H1 (cell line): ENCODE results near the gene RNF31. TPM values are rescaled to one million over a fixed set of nuclear protein-coding genes. Genes with fewer than 3 reads are reported as not detected.

ENCODE experiments used
- CTCF ChIA-PET: fragments of 300-600 bp; sonication (Branson Sonifier 250); formaldehyde crosslinking; loops from one replicate; lab custom pipeline; 2021; ENCODE audit not compliant: partially characterized antibody; lab: Charles Lee
- POLR2A ChIA-PET: fragments of 300-600 bp; sonication (Branson Sonifier 250); formaldehyde crosslinking; loops from one replicate; lab custom pipeline; 2021; ENCODE audit warnings: inconsistent platforms; ENCODE audit not compliant: partially characterized antibody; lab: Charles Lee
- DNase-seq, 2 experiments: peaks; one replicate each; pipeline versions ENCODE4 v3.0.0 to v3.0.0-alpha.2; 2010 to 2022; ENCODE audit warnings: low spot score in 2 of 2, low read depth in 1 of 2, mixed read lengths in 1 of 2
- FAIRE-seq: peaks from 2 replicates; lab custom pipeline; 2011; peaks lifted over from hg19 to GRCh38; lab: Jason Lieb, UNC
- H2AFZ ChIP-seq: 2 replicates; pipeline ENCODE4 v1.8.1; 2012; ENCODE audit warnings: low read length, inconsistent platforms
- H2AK5ac ChIP-seq: 2 replicates; pipeline ENCODE4 v1.6.1; 2013; ENCODE audit warnings: low read depth, low read length
- H2BK120ac ChIP-seq: replicated peaks from 2 replicates; pipeline ENCODE3; 2013; ENCODE audit warnings: low read depth, low read length, inconsistent platforms
- H2BK12ac ChIP-seq: 2 replicates; pipeline ENCODE4 v1.6.1; 2013; ENCODE audit warnings: low read depth, low read length
- H2BK15ac ChIP-seq: 2 replicates; pipeline ENCODE4 v1.6.1; 2013; ENCODE audit warnings: low read length
- H2BK20ac ChIP-seq: 2 replicates; pipeline ENCODE4 v1.6.1; 2013; ENCODE audit warnings: low read length
- H2BK5ac ChIP-seq: 2 replicates; pipeline ENCODE4 v1.6.1; 2013; ENCODE audit warnings: low read depth, low read length
- H3K14ac ChIP-seq: 2 replicates; pipeline ENCODE4 v1.6.1; 2013; ENCODE audit warnings: inconsistent platforms; ENCODE audit not compliant: insufficient read length
- H3K18ac ChIP-seq: 2 replicates; pipeline ENCODE4 v1.6.1; 2013; ENCODE audit warnings: low read length; ENCODE audit errors: extremely low read depth
- H3K23ac ChIP-seq: 2 replicates; pipeline ENCODE4 v1.6.1; 2013; ENCODE audit warnings: inconsistent platforms; ENCODE audit not compliant: insufficient read length
- H3K23me2 ChIP-seq: 2 replicates; pipeline ENCODE4 v1.6.1; 2013; ENCODE audit warnings: low read depth, low read length
- H3K27ac ChIP-seq: 2 replicates; pipeline ENCODE4 v1.6.1; 2011; ENCODE audit warnings: low read depth, low read length, inconsistent platforms
- H3K27me3 ChIP-seq, 4 experiments: replicated peaks in 1 of 4; 1 replicate in 1 of 4; 2 replicates in 3 of 4; pipeline versions ENCODE4 v1.6.1 to v1.8.1; 2011 to 2013; ENCODE audit warnings: low read length in 3 of 4, mild to moderate bottlenecking in 3 of 4, inconsistent platforms in 2 of 4, mixed read lengths in 2 of 4, moderate library complexity in 1 of 4; ENCODE audit not compliant: control insufficient read depth in 3 of 4, insufficient read depth in 3 of 4; ENCODE audit errors: extremely low read depth in 1 of 4
- H3K36me3 ChIP-seq, 4 experiments: 2 replicates each; pipeline versions ENCODE4 v1.6.1 to v1.8.1; 2011 to 2013; ENCODE audit warnings: mild to moderate bottlenecking in 4 of 4, low read length in 3 of 4, moderate library complexity in 2 of 4, control low read depth in 1 of 4, inconsistent platforms in 1 of 4; ENCODE audit not compliant: insufficient read depth in 4 of 4, control insufficient read depth in 2 of 4
- H3K4ac ChIP-seq: replicated peaks from 2 replicates; pipeline ENCODE3; 2013; ENCODE audit warnings: low read length, low read depth, mixed read lengths, inconsistent platforms; ENCODE audit not compliant: insufficient read length
- H3K4me1 ChIP-seq, 4 experiments: replicated peaks in 1 of 4; 1 replicate in 1 of 4; 2 replicates in 3 of 4; pipeline versions ENCODE4 v1.6.1 to v1.8.1; 2011 to 2013; ENCODE audit warnings: low read length in 3 of 4, inconsistent platforms in 2 of 4, mixed read lengths in 1 of 4; ENCODE audit not compliant: insufficient read depth in 4 of 4, control insufficient read depth in 3 of 4
- H3K4me2 ChIP-seq, 2 experiments: 2 replicates each; pipeline versions ENCODE4 v1.6.1 to v1.8.1; 2011 to 2013; ENCODE audit warnings: low read depth in 2 of 2, low read length in 2 of 2, control low read depth in 1 of 2, inconsistent platforms in 1 of 2, mild to moderate bottlenecking in 1 of 2; ENCODE audit not compliant: insufficient read depth in 1 of 2
- H3K4me3 ChIP-seq, 4 experiments: fragments of 200-600, 300-600 bp in 1 of 4; sonication (generic), shearing (Covaris generic), sonication (Bioruptor Twin) in 1 of 4; 2 replicates each; pipeline versions ENCODE4 v1.5.1 to v1.8.1; 2011 to 2016; ENCODE audit warnings: low read length in 4 of 4, low read depth in 3 of 4, control low read depth in 2 of 4, inconsistent platforms in 2 of 4, mild to moderate bottlenecking in 2 of 4, mixed read lengths in 1 of 4, moderate library complexity in 1 of 4; ENCODE audit not compliant: insufficient read depth in 2 of 4; ENCODE audit errors: extremely low read depth in 1 of 4
- H3K56ac ChIP-seq: replicated peaks from 2 replicates; pipeline ENCODE3; 2013; ENCODE audit warnings: low read depth, mild to moderate bottlenecking, mixed read lengths, low read length, inconsistent platforms; ENCODE audit not compliant: insufficient read length
- H3K79me1 ChIP-seq: 2 replicates; pipeline ENCODE4 v1.6.1; 2013; ENCODE audit warnings: low read depth, low read length, control low read depth
- H3K79me2 ChIP-seq, 2 experiments: 2 replicates each; pipeline versions ENCODE4 v1.6.1 to v1.8.1; 2012 to 2013; ENCODE audit warnings: low read length in 2 of 2, mild to moderate bottlenecking in 2 of 2, inconsistent platforms in 1 of 2; ENCODE audit not compliant: insufficient read depth in 2 of 2, control insufficient read depth in 1 of 2
- H3K9ac ChIP-seq, 4 experiments: replicated peaks in 1 of 4; 1 replicate in 1 of 4; 2 replicates in 3 of 4; pipeline versions ENCODE4 v1.6.1 to v1.8.1; 2011 to 2013; ENCODE audit warnings: low read depth in 3 of 4, low read length in 3 of 4, control low read depth in 2 of 4, mild to moderate bottlenecking in 2 of 4, moderate library complexity in 2 of 4, inconsistent platforms in 1 of 4; ENCODE audit errors: extremely low read depth in 1 of 4
- H3K9me3 ChIP-seq, 2 experiments: 2 replicates each; pipeline versions ENCODE4 v1.6.1 to v1.8.1; 2012 to 2013; ENCODE audit warnings: mild to moderate bottlenecking in 2 of 2, moderate library complexity in 2 of 2, control low read depth in 1 of 2, inconsistent platforms in 1 of 2, low read depth in 1 of 2, low read length in 1 of 2, mixed read lengths in 1 of 2; ENCODE audit not compliant: insufficient read depth in 2 of 2
- H4K20me1 ChIP-seq, 2 experiments: replicated peaks in 1 of 2; 2 replicates each; pipeline versions ENCODE3 to v1.8.1; 2011 to 2013; ENCODE audit warnings: inconsistent platforms in 2 of 2, low read length in 2 of 2, mild to moderate bottlenecking in 1 of 2; ENCODE audit not compliant: insufficient read depth in 2 of 2, control insufficient read depth in 1 of 2
- H4K5ac ChIP-seq: 2 replicates; pipeline ENCODE4 v1.6.1; 2013; ENCODE audit warnings: low read length, low read depth, mixed read lengths, inconsistent platforms; ENCODE audit not compliant: insufficient read length
- H4K8ac ChIP-seq: 2 replicates; pipeline ENCODE4 v1.8.0; 2013; ENCODE audit warnings: mild to moderate bottlenecking, moderate library complexity, low read length, inconsistent platforms; ENCODE audit not compliant: insufficient read depth; ENCODE audit errors: extremely low read depth
- H4K91ac ChIP-seq: replicated peaks from 2 replicates; pipeline ENCODE3; 2013; ENCODE audit warnings: low read length, mixed read lengths, inconsistent platforms; ENCODE audit not compliant: insufficient read length
- ASH2L ChIP-seq: fragments of 200-600, 300-600 bp; sonication (generic); IDR thresholded peaks from one replicate; pipeline ENCODE4 v1.7.1; 2017; ENCODE audit warnings: low read length
- CBX8 ChIP-seq: fragments of 300-800, 300-1000 bp; sonication (generic); IDR thresholded peaks from 2 replicates; pipeline ENCODE4 v1.7.1; 2016; ENCODE audit warnings: low read depth, low read length, borderline replicate concordance
- MAFK ChIP-seq: IDR thresholded peaks from 2 replicates; pipeline ENCODE4 v1.6.1; 2012; ENCODE audit warnings: low read depth, mild to moderate bottlenecking, improper control_type of control experiment, low read length
- MAX ChIP-seq: IDR thresholded peaks from 2 replicates; pipeline ENCODE4 v1.6.1; 2012; ENCODE audit warnings: inconsistent platforms
- NRF1 ChIP-seq: IDR thresholded peaks from 2 replicates; pipeline ENCODE4 v1.6.1; 2011; ENCODE audit warnings: mild to moderate bottlenecking, low read depth, low read length, improper control_type of control experiment
- SP4 ChIP-seq: IDR thresholded peaks from 2 replicates; pipeline ENCODE4 v1.6.1; 2012; ENCODE audit warnings: low read length, inconsistent platforms
- TCF12 ChIP-seq: IDR thresholded peaks from 2 replicates; pipeline ENCODE4 v1.6.1; 2011; ENCODE audit warnings: low read depth, mild to moderate bottlenecking, low read length
- WGBS, 2 experiments: shearing (Covaris generic) in 1 of 2; methylation state at CpG; one replicate each; pipeline versions ENCODE4 v1.1.6 to v1.1.7; 2013 to 2015; ENCODE audit warnings: low lambda C conversion rate in 2 of 2, mixed read lengths in 2 of 2, inconsistent platforms in 1 of 2, low coverage in 1 of 2, missing lambda C conversion rate in 1 of 2; ENCODE audit not compliant: insufficient replicate concordance in 2 of 2, insufficient coverage in 1 of 2, insufficient read length in 1 of 2; ENCODE audit errors: extremely low coverage in 1 of 2, missing lambda C conversion rate in 1 of 2; 5-methylcytosine and 5-hydroxymethylcytosine counted together
- polyA plus RNA-seq, 7 experiments: library from polyadenylated mRNA; depleted of rRNA in 3 of 7; stranded (reverse) in 5 of 7; unstranded in 2 of 7; fragments of >200 nt in 5 of 7; fragments of 200-250 nt in 2 of 7; gene quantifications; 1 replicate in 5 of 7; 2 replicates in 1 of 7; 4 replicates in 1 of 7; pipeline versions ENCODE4 v1.2.1 to v1.2.3, GENCODE V29; 2011 to 2013; ENCODE audit warnings: missing spikeins in 2 of 7, mixed read lengths in 2 of 7
- total RNA-seq: library from RNA; stranded (reverse); fragmentation: NEBNext Ultra II Directional; extraction: Animal tissue kit (Norgen Biotek cat#: 25700); gene quantifications from 2 replicates; pipeline ENCODE4 v1.2.1, GENCODE V29; 2021

RNF31 gene
- total and polyA plus RNA-seq, 2 of the 8 experiments (the other 6 are each of a cell fraction or from before 2014, with no cell fraction given) = 17.5 to 72.0 TPM

GRCh38 chr14:24103451-24103850, 43.8 kb upstream of the RNF31 start:
- WGBS, 2 experiments = 97% methylated on average over 10 of the region's 13 CpGs; no CpG with 5 or more reads in 1 of the 2 experiments
- Histone ChIP-seq H3K27ac (no peak overlapping the region), H3K9me3 (peaks cover 7% of the 10 kb centered on the region in 2 experiments; a peak in 3 of 4 replicates), H2AK5ac (no peak overlapping the region), H3K4me1 (no peaks in the 10 kb centered on the region), H4K5ac (no peak overlapping the region), H3K79me2 (no peaks in the 10 kb centered on the region), H3K23me2 (no peaks in the 10 kb centered on the region), H3K4me2 (no peak overlapping the region), H3K79me1 (no peaks in the 10 kb centered on the region), H2BK15ac (no peak overlapping the region), H3K27me3 (no peaks in the 10 kb centered on the region), H2BK120ac (no peak overlapping the region), H4K91ac (no peak overlapping the region), H3K4me3 (no peak overlapping the region), H2BK5ac (no peak overlapping the region), H3K56ac (no peak overlapping the region), H4K20me1 (peaks cover 3 to 4% of the 10 kb centered on the region in 2 experiments), H3K4ac (no peak overlapping the region), H3K18ac (no peak overlapping the region), H3K14ac (no peak overlapping the region), H2BK12ac (no peak overlapping the region), H3K36me3 (peaks cover 5 to 62% (median 40%) of the 10 kb centered on the region in 4 experiments; a peak in 7 of 8 replicates), H2AFZ (no peak overlapping the region), H3K23ac (no peak overlapping the region), H2BK20ac (no peak overlapping the region), H3K9ac (no peak overlapping the region), H4K8ac (no peak overlapping the region)
- no peak for FAIRE-seq
- POLR2A ChIA-PET = interaction anchor here (0.6 to 23.9 kb wide), 11 partner anchors 7 to 589 kb away, joined by 3 to 626 read pairs (median 17); partner anchors contain the start of genes CPNE6, DCAF11, EMC9 and IRF9
- no peak for DNase-seq
- CTCF ChIA-PET = interaction anchor here (1.0 to 12.2 kb wide), 5 partner anchors 9 to 57 kb away, joined by 3 to 160 read pairs (median 6); partner anchors contain the start of genes IRF9 and PCK2
- TF ChIP-seq ASH2L (no peak), SP4 (no peak), MAFK (no peak), TCF12 (no peak), MAX (no peak), CBX8 (no peak), NRF1 (no peak)
